GM18517 (cell line): ENCODE results near the gene MAN2B2.

Experiments used
- ATAC-seq: cut with Tn5 transposase; IDR thresholded peaks from one replicate; pipeline ENCODE4 v1.9.1; 2021; ENCODE audit warnings: mild to moderate bottlenecking, moderate library complexity; ENCODE audit not compliant: unreplicated experiment

Gene MAN2B2

GRCh38 chr4:6566391-6567190 is 8.4 kb upstream of the MAN2B2 start:
- ATAC-seq, result no peak

DNA sequence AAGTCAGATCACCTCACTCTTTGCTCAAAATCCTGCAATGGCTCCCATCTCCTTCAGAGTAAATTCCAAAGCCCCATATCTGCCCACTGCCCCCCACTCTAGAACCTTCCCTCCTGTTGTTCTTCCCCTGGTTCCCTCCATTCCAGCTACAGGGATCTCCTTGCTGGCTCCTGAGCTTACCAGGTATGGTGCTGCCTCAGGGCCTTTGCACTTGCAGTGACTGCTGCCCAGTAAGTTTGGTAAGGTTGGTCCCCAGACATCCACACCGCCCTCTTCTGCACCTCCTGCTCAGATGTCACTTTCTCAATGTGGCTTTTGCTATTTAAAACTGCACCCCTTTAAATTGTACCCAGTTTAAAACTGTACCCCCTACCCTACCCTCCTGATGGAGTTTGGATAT is 7.8 kb upstream of the MAN2B2 start:
- ATAC-seq, result no peak

DNA sequence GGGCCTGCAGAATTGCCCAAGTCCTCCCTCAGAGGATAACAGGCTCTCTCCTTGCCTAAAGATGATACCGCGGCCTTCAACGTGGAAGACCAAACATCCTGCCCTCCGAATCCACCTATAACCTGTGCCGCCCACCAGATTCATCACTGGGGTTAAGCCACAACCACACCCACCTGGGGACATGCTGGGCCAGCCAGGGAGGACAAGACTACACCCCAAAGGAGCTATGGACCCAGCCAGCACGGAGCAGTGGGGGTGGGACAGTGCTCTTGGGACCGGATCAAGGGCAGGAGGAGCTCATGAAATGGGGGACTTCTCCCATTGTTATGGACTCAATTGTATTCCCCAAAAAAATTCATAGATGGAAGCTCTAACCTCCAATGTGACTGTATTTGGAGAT is 6.8 kb upstream of the MAN2B2 start:
- no peak for ATAC-seq

DNA sequence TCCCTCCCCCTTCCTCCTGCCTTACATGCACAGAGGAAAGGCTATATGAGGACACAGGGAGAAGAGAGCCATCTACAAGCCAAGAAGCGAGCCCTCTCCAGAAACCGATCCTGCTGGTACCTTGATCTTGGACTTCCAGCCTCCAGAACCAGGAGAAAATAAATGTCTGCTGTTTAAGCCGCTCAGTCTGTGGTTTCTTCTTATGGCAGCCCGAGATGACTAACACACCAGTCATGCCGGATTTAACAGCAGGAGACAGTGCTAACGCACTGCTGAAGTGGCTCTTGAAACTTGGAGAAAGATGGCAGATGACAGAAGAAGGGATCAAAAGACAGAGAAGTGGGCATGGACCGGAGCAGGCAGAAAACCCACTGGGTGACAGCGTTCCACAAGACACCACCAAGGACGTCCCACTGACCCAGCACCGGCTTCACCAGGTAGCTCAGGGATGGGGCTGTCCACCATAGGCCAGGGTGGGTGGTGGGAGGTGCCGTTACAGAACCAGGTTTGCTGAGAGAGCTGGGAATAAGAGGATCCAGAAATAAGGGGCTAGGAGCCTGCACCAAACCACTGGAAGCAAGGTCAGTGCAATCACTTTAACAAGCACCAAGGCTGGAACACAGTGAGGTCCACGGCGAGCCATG is 6.2 kb upstream of the MAN2B2 start:
- ATAC-seq, result no peak

DNA sequence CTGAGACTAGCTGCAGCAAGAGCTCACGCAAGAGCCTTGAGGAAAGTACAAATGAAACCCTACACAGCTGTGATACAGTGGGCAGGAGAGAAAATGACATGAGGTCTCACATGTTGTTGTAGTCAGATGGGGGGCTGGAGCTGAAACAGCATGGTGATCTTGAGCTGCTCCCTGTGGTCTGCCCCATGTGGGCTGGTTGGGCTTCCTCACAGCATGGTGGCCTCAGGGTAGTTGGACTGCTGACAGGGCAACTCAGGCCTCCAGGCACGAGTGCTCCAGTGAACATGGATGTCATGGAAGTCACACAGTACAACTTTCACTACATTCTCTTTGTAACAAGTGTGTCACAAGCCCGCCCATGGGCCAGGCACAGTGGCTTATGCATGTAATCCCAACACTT is 3.4 kb upstream of the MAN2B2 start:
- no peak for ATAC-seq

- no peak for ATAC-seq
Measured at GRCh38 chr4:6573551-6573950, 1.4 kb upstream of the MAN2B2 start.

- ATAC-seq, result no peak
Measured at GRCh38 chr4:6573986-6574746, 823 bp upstream of the MAN2B2 start.

DNA sequence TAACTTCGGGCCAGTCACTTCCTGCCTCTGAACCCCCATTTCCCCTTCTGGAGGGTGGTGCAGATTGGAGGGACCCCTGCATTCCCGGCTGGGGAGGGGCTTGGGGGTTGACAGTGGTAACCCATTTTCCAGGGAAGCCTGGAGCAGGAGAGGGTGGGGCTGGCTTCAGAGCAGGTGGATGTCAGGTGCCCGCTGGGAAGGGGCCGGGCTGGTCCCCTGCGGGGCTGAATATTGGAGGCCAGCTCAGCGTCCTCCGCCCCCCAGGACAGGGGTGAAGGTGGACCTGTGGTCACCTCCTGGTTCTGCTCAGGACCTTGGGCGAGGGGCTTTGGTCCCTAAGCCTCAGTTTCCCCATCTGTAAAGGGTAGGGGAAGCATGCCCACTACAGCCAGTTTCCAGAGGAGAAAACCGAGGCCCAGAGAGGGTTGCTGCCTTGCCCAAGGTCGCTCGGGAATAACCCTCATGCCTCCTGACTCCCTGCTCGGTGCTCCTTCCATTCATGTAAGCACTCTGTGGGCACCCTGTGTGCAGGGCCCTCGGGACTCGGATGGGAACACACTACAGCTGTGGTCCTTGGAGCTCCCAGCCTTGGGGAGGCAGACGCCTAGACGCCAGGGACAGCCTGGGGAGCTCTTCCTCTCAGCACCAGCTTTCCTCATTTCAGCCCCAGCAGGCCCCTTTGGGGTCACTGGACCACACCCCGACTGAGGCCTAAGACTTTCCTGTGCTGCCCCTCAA is 683 bp downstream of the MAN2B2 start:
- no peak for ATAC-seq

- ATAC-seq, result no peak
Measured at GRCh38 chr4:6576512-6576911, 1.5 kb downstream of the MAN2B2 start.

DNA sequence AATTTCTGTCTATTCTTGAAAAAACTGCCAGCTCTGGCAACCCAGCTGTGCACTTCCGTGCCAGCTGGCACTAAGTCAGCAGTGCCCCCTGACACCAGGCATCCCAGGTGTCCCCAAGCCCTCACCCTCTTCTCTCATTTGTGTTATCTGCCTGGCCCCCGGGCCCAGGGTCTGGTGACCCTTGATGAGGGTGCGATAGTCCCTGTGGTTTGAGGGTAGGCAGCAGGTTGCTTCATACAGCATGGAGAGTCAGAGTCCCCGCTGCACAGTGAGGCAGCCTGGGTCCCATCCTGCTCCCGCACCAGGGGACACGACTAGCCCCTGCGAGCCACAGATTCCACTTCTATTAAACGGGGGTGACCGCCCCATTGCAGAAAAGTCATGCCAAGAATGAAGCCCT is 1.9 kb downstream of the MAN2B2 start:
- ATAC-seq, result no peak

DNA sequence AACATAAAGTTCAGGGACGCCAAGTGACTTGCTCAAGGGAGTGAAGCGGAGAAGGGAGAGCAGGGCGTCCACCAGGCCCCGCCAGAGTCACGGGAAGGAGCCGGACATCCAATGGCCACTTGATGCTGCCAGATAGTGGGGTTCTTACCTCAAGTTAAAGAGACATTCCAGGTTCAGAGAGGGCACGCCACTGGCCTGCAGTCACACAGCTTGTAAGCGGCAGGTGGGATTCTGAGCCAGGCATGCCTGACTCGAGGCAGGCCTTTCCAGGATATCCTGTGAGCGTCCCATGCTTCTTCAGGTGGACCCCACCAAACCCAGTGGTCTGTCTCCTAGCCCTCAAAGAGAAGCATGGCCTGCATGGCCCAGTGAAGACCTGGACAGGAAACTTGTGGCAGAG is 2.4 kb downstream of the MAN2B2 start:
- ATAC-seq, result no peak

DNA sequence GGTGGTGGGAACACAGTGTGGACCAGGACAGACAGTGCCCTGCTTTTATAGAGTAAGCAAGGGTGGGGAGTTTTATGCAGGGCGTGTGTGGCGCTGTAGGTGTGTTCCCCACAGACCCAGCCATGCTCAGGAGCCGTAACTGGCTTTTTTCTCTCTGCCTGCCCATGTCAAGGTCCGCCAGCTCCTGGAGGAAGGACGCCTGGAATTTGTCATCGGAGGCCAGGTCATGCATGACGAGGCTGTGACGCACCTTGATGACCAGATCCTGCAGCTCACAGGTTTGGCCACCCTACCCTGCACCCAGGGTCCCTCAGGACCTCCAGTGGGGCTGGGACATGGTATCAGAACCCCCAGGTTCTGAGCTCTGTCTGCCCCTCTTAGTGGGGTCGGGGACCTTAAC is 3.2 kb downstream of the MAN2B2 start:
- no peak for ATAC-seq

DNA sequence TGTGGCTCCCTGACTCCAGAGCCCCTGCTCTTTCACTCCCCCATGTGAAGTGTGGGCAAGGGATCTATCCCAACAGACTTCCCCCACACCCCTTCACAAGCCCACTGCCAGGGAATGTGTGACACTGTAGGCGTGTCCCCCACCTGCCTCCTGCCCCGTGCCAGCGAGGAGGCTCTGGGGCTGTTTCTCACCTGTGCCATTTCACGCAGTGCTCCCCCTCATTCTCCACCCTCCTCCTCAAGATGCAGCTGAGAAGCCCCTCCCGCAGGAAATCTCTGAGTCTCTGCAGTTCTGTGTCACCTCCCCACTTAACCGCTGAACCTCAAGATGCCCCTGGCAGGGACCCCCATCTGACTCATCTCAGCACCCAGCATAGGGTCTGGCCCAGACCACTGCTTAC is 5.4 kb downstream of the MAN2B2 start:
- ATAC-seq, result no peak

- ATAC-seq, result no peak
Measured at GRCh38 chr4:6581566-6582121, 6.7 kb downstream of the MAN2B2 start.

DNA sequence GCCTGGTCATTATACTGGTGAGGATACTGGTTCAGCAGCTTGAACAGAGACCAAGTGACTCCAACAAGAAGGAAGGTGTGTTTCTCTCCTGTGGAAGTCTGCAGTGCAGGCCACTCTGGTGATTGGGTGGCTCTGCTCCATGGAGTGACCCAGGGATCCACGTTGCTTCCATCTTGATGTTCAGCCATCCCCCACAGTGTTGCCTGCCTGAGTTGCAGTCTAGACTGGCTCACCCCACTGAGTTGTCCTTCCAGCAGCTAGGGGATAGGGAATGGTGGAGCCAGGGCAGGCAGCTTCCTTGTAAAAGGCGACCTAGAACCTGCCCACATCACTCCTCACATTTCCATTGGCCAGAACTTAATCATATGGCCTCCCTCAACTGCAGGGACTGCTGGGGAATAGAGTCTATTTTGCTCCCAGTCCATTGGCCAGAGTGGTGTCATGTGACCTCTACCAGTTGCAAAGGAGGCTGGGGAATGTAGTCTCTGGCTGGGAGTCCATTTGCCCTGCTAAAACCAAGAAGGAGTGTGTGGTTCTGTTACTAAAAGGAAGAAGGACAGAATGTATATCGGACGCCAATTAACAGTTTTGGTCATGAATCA is 8.0 kb downstream of the MAN2B2 start:
- ATAC-seq, result no peak

GRCh38 chr4:6584865-6585264 is 9.9 kb downstream of the MAN2B2 start:
- ATAC-seq, result no peak

GRCh38 chr4:6586715-6587325 is 11.8 kb downstream of the MAN2B2 start:
- no peak for ATAC-seq

- ATAC-seq, result no peak
Measured at GRCh38 chr4:6589444-6589843, 14.5 kb downstream of the MAN2B2 start.

- ATAC-seq, result no peak
Measured at GRCh38 chr4:6591313-6591712, 16.3 kb downstream of the MAN2B2 start.

DNA sequence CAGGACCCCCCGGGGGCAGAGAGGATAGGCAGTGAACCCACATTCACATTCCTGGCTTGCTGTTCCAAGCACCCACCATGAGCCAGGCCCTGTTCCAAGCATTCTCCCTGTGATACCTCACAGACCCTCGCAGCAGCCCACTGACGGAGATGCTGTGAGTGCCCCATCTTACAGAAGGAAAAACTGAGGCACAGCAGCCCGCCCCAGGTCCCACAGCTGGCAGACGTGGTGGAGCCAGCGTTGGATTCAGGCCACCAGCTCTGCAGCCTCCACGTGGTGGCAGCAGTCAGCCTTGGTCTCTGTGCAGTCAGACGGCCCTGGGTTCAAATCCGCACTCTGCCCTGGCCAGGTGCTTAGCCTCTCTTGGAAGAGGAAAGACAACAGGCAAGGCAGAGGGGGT is 16.8 kb downstream of the MAN2B2 start:
- ATAC-seq, result no peak
